A549 (cell line): ENCODE data around the gene DUSP28. TPM values are rescaled to one million over a fixed set of nuclear protein-coding genes. Genes with fewer than 3 reads are reported as not detected.

Source experiments
- ATAC-seq, 2 experiments: fragments of 200-7000 bp in 1 of 2; fragments of >200 bp in 1 of 2; cut with Nextera tagmentation in 1 of 2; cut with Tn5 transposase in 1 of 2; 3 replicates each; pipeline versions ENCODE4 v1.8.0 to v1.9.1; 2018 to 2020; ENCODE audit warnings: mild to moderate bottlenecking in 1 of 2, moderate library complexity in 1 of 2
- CTCF ChIA-PET: fragments of 300-600 bp; sonication (Branson Sonifier 250); formaldehyde crosslinking; extraction: SDS; loops from one replicate; lab custom pipeline; 2021; ENCODE audit warnings: antibody characterized with exemption, inconsistent platforms; lab: Yijun Ruan, JAX
- POLR2A ChIA-PET: fragments of 350-600 bp; formaldehyde crosslinking; extraction: SDS; loops from one replicate; lab custom pipeline; 2021; ENCODE audit warnings: antibody characterized with exemption, inconsistent platforms; lab: Yijun Ruan, JAX
- DNase-seq, 2 experiments: peaks; one replicate each; pipeline versions ENCODE4 v3.0.0 to v3.0.0-alpha.2; 2011 to 2016; ENCODE audit warnings: low read depth in 1 of 2, low spot score in 1 of 2
- FAIRE-seq: peaks from 2 replicates; lab custom pipeline; 2011; peaks lifted over from hg19 to GRCh38; lab: Jason Lieb, UNC
- H3K27ac ChIP-seq, 2 experiments: fragments of >200 bp; sonication (Bioruptor Twin); formaldehyde crosslinking; 3 replicates each; pipeline ENCODE4 v1.5.1; 2016 to 2017
- H3K4me1 ChIP-seq: fragments of >200 bp; sonication (Bioruptor Twin); formaldehyde crosslinking; 3 replicates; pipeline ENCODE4 v1.6.1; 2016
- H3K4me2 ChIP-seq: fragments of >200 bp; sonication (Bioruptor Twin); formaldehyde crosslinking; 3 replicates; pipeline ENCODE4 v1.6.1; 2016
- H3K4me3 ChIP-seq: fragments of >200 bp; sonication (Bioruptor Twin); formaldehyde crosslinking; 3 replicates; pipeline ENCODE4 v1.5.1; 2016
- H3K9me3 ChIP-seq: fragments of >200 bp; sonication (Bioruptor Twin); formaldehyde crosslinking; 3 replicates; pipeline ENCODE4 v1.6.1; 2016
- ATOH8 ChIP-seq: fragments of 250-450 bp; sonication (Bioruptor Pico); IDR thresholded peaks from 2 replicates; pipeline ENCODE4 v1.5.0; 2020; ENCODE audit warnings: low read depth, mild to moderate bottlenecking, moderate library complexity
- CBX2 ChIP-seq: fragments of 200-600 bp; sonication (generic); IDR thresholded peaks from 2 replicates; pipeline ENCODE4 v1.6.1; 2016; ENCODE audit warnings: low read depth, mild to moderate bottlenecking, borderline replicate concordance
- CHD4 ChIP-seq: fragments of 200-600 bp; sonication (generic); IDR thresholded peaks from 2 replicates; pipeline ENCODE4 v1.6.1; 2016; ENCODE audit warnings: antibody characterized with exemption, mild to moderate bottlenecking, borderline replicate concordance
- EHMT2 ChIP-seq: fragments of 200-600 bp; sonication (generic); IDR thresholded peaks from 2 replicates; pipeline ENCODE4 v1.6.1; 2016; ENCODE audit warnings: antibody characterized with exemption, low read depth, mild to moderate bottlenecking, moderate library complexity
- ESRRA ChIP-seq: fragments of 150-350 bp; IDR thresholded peaks from 2 replicates; pipeline ENCODE4 v1.6.1; 2014; ENCODE audit warnings: mild to moderate bottlenecking, low read length, borderline replicate concordance
- FOSB ChIP-seq: fragments of 250-450 bp; sonication (Bioruptor Pico); IDR thresholded peaks from 2 replicates; pipeline ENCODE4 v1.5.0; 2020; ENCODE audit warnings: mild to moderate bottlenecking, moderate library complexity
- HES2 ChIP-seq: fragments of >200 bp; sonication (Bioruptor Twin); formaldehyde crosslinking; IDR thresholded peaks from 2 replicates; pipeline ENCODE4 v1.6.1; 2016
- HOXB13 ChIP-seq: fragments of 250-450 bp; sonication (Bioruptor Pico); IDR thresholded peaks from 2 replicates; pipeline ENCODE4 v1.5.0; 2020; ENCODE audit warnings: low read depth, mild to moderate bottlenecking, moderate library complexity
- KDM1A ChIP-seq: fragments of 200-600 bp; sonication (generic); IDR thresholded peaks from 2 replicates; pipeline ENCODE4 v1.6.1; 2016; ENCODE audit warnings: low read depth, mild to moderate bottlenecking
- NFE2L2 ChIP-seq: fragments of 150-350 bp; conservative IDR thresholded peaks from 2 replicates; pipeline ENCODE4 v1.6.1; 2014; ENCODE audit warnings: low read length
- NR3C1 ChIP-seq: fragments of >200 bp; sonication (Bioruptor Twin); formaldehyde crosslinking; IDR thresholded peaks from 3 replicates; pipeline ENCODE4 v1.6.1; 2017
- PHF8 ChIP-seq: fragments of 200-600 bp; sonication (generic); IDR thresholded peaks from 2 replicates; pipeline ENCODE4 v1.6.1; 2016; ENCODE audit warnings: low read depth, mild to moderate bottlenecking, antibody characterized with exemption, moderate library complexity, borderline replicate concordance
- POLR2A ChIP-seq: IDR thresholded peaks from 2 replicates; pipeline ENCODE4 v1.6.1; 2012; ENCODE audit warnings: mild to moderate bottlenecking, low read length
- POLR2AphosphoS2 ChIP-seq: conservative IDR thresholded peaks from 2 replicates; pipeline ENCODE4 v1.6.1; 2012; ENCODE audit warnings: low read length, improper control_type of control experiment, inconsistent platforms
- RAD21 ChIP-seq, 2 experiments: fragments of >200 bp in 1 of 2; sonication (Bioruptor Twin) in 1 of 2; formaldehyde crosslinking in 1 of 2; IDR thresholded peaks in 1 of 2; conservative IDR thresholded peaks in 1 of 2; 2 replicates in 1 of 2; 3 replicates in 1 of 2; pipeline ENCODE4 v1.6.1; 2012 to 2018; ENCODE audit warnings: inconsistent platforms in 1 of 2
- RARB ChIP-seq: fragments of 250-450 bp; sonication (Bioruptor Pico); IDR thresholded peaks from 2 replicates; pipeline ENCODE4 v1.8.0; 2021; ENCODE audit warnings: mild to moderate bottlenecking, moderate library complexity
- REST ChIP-seq: fragments of 200-600 bp; sonication (generic); IDR thresholded peaks from 2 replicates; pipeline ENCODE4 v1.6.1; 2016; ENCODE audit warnings: antibody characterized with exemption, mild to moderate bottlenecking, moderate library complexity
- RFX5 ChIP-seq: fragments of 450-650 bp; IDR thresholded peaks from 2 replicates; pipeline ENCODE4 v1.7.1; 2014; ENCODE audit warnings: antibody characterized with exemption, mild to moderate bottlenecking, moderate library complexity
- RNF2 ChIP-seq: fragments of 200-600 bp; sonication (generic); IDR thresholded peaks from 2 replicates; pipeline ENCODE4 v1.6.1; 2016; ENCODE audit warnings: low read depth, mild to moderate bottlenecking, antibody characterized with exemption, moderate library complexity, borderline replicate concordance
- SMC3 ChIP-seq: fragments of >200 bp; sonication (Bioruptor Twin); formaldehyde crosslinking; IDR thresholded peaks from 3 replicates; pipeline ENCODE4 v1.6.1; 2018; ENCODE audit warnings: inconsistent platforms
- TFCP2L1 ChIP-seq: fragments of 250-450 bp; sonication (Bioruptor Pico); IDR thresholded peaks from 2 replicates; pipeline ENCODE4 v1.5.0; 2021; ENCODE audit warnings: mild to moderate bottlenecking
- WGBS: methylation state at CpG from one replicate; pipeline ENCODE4 v1.1.6; 2017; ENCODE audit errors: missing lambda C conversion rate; 5-methylcytosine and 5-hydroxymethylcytosine counted together
- polyA plus RNA-seq, 4 experiments: library from polyadenylated mRNA; depleted of rRNA in 3 of 4; stranded (reverse); fragments of >200 nt; fragmentation: RNase III in 1 of 4; extraction: RNeasy Plus Mini Kit Qiagen cat#74134 plus additional on column Dnase treatment in 1 of 4; gene quantifications; 2 replicates in 3 of 4; 3 replicates in 1 of 4; pipeline ENCODE4 v1.2.3, GENCODE V29; 2011 to 2017
- TF ChIP-seq, protein P1 (sequence below): IDR thresholded peaks from 2 replicates; pipeline ENCODE4 v1.6.1; 2012; ENCODE audit warnings: low read depth, borderline replicate concordance
- TF ChIP-seq, protein P2 (sequence below): fragments of 450-650 bp; IDR thresholded peaks from 2 replicates; pipeline ENCODE4 v1.6.1; 2014; ENCODE audit warnings: antibody characterized with exemption

The DUSP28 gene
- polyA plus RNA-seq, 2 of the 4 experiments (the other 2 are of a cell fraction) = 5.2 to 14.3 TPM

- no peaks in the 10 kb centered on the region for H3K4me1 ChIP-seq
- no peak for FAIRE-seq
- POLR2A ChIA-PET = interaction anchor here (1.2 kb wide), 1 partner anchor 46 kb away, joined by 3 read pairs; no protein-coding TSS in a partner anchor
- no peak overlapping the region for H3K27ac ChIP-seq
- H3K4me3 ChIP-seq = no peak overlapping the region
- no peak for ATAC-seq
- H3K9me3 ChIP-seq = no peaks in the 10 kb centered on the region
- CTCF ChIA-PET = interaction anchor here (0.7 to 1.8 kb wide), 10 partner anchors 11 to 326 kb away, joined by 3 to 6 read pairs (median 4); partner anchors contain the start of gene CAPN10
- no peak overlapping the region for H3K4me2 ChIP-seq
- TF ChIP-seq RARB (CRISPR knock-in tag) (no peak), TFCP2L1 (CRISPR knock-in tag) (no peak)
- no peak for DNase-seq
- 100% methylated on average over 2 of the region's 2 CpGs for WGBS
These were observed 45.5 kb upstream of the DUSP28 start for GRCh38 chr2:240514631-240515030.

GRCh38 chr2:240517342-240517741, 42.8 kb upstream of the DUSP28 start:
- H3K27ac ChIP-seq = no peak overlapping the region
- DNase-seq (no peak), FAIRE-seq (no peak), ATAC-seq (no peak)
- WGBS = 91% methylated on average over 4 of the region's 4 CpGs
- POLR2A ChIA-PET = no interaction called here
- no peaks in the 10 kb centered on the region for H3K4me1 ChIP-seq
- H3K4me2 ChIP-seq = no peak overlapping the region
- TF ChIP-seq ESRRA = no peak
- TF ChIP-seq, protein P1, sequence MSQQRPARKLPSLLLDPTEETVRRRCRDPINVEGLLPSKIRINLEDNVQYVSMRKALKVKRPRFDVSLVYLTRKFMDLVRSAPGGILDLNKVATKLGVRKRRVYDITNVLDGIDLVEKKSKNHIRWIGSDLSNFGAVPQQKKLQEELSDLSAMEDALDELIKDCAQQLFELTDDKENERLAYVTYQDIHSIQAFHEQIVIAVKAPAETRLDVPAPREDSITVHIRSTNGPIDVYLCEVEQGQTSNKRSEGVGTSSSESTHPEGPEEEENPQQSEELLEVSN = no peak
- no peak for TF ChIP-seq POLR2A
- no peak for TF ChIP-seq HOXB13 (CRISPR knock-in tag)
- no peaks in the 10 kb centered on the region; the same call in 2 of the 3 replicates for H3K9me3 ChIP-seq
- CTCF ChIA-PET = interaction anchor here (0.8 to 1.4 kb wide), 2 partner anchors 12 to 19 kb away, joined by 3 to 6 read pairs; no protein-coding TSS in a partner anchor
- H3K4me3 ChIP-seq = no peak overlapping the region

GRCh38 chr2:240518981-240519380, 41.2 kb upstream of the DUSP28 start:
- Histone ChIP-seq H3K27ac (no peak overlapping the region), H3K9me3 (peaks cover 14% of the 10 kb centered on the region), H3K4me1 (no peaks in the 10 kb centered on the region), H3K4me2 (no peak overlapping the region), H3K4me3 (no peak overlapping the region)
- ATAC-seq (no peak), DNase-seq (no peak), FAIRE-seq (no peak)
- 89% methylated on average over 5 of the region's 5 CpGs for WGBS
- POLR2A ChIA-PET = no interaction called here
- CTCF ChIA-PET = no interaction called here
- no peak for TF ChIP-seq REST
- no peak for TF ChIP-seq SMC3
- no peak for TF ChIP-seq RNF2
- no peak for TF ChIP-seq PHF8
- no peak for TF ChIP-seq FOSB
- no peak for TF ChIP-seq NFE2L2
- no peak for TF ChIP-seq KDM1A
- TF ChIP-seq RAD21 (conservative IDR thresholded peaks at IDR 0.05 in 1 of 2, IDR thresholded peaks at IDR 0.05 in 1 of 2) = no peak
- TF ChIP-seq, protein P2, sequence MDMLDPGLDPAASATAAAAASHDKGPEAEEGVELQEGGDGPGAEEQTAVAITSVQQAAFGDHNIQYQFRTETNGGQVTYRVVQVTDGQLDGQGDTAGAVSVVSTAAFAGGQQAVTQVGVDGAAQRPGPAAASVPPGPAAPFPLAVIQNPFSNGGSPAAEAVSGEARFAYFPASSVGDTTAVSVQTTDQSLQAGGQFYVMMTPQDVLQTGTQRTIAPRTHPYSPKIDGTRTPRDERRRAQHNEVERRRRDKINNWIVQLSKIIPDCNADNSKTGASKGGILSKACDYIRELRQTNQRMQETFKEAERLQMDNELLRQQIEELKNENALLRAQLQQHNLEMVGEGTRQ = no peak
- TF ChIP-seq CBX2 = no peak
- TF ChIP-seq CHD4 = no peak
- no peak for TF ChIP-seq POLR2A
- TF ChIP-seq ATOH8 = no peak
- TF ChIP-seq EHMT2 = no peak
- TF ChIP-seq POLR2AphosphoS2 = no peak
- TF ChIP-seq NR3C1 = no peak
- no peak for TF ChIP-seq HES2
- TF ChIP-seq RFX5 = no peak
